ENCODE results near the gene FBXW4.
"Not testable (repeated sequence)": the region's sequence is repeated elsewhere in the genome, so short reads cannot be mapped to it uniquely, and the experiment has no call there.

The FBXW4 gene

GRCh38 chr10:101615525-101616116, 79.3 kb downstream of the FBXW4 start:
- no peak for DNase-seq

- no peak for DNase-seq
These were observed 80.1 kb downstream of the FBXW4 start for GRCh38 chr10:101614663-101615524.

GRCh38 chr10:101613646-101614045, 81.3 kb downstream of the FBXW4 start:
- no peak for DNase-seq

- no peak for DNase-seq
These were observed 82.1 kb downstream of the FBXW4 start for GRCh38 chr10:101612872-101613271.

GRCh38 chr10:101612086-101612485, 82.9 kb downstream of the FBXW4 start:
- no peak for DNase-seq

- DNase-seq, result no peak
These were observed 83.7 kb downstream of the FBXW4 start for GRCh38 chr10:101611096-101611905.

- no peak for DNase-seq
These were observed 85.5 kb downstream of the FBXW4 start for GRCh38 chr10:101609481-101609880.

GRCh38 chr10:101607124-101607523, 87.8 kb downstream of the FBXW4 start:
- no peak for DNase-seq

GRCh38 chr10:101602761-101603398, 92.1 kb downstream of the FBXW4 start:
- DNase-seq, result peak; percentile 76

- no peak for DNase-seq
These were observed 93.4 kb downstream of the FBXW4 start for GRCh38 chr10:101601541-101601940.

GRCh38 chr10:101597091-101597900, 97.7 kb downstream of the FBXW4 start:
- DNase-seq, result no peak

GRCh38 chr10:101595591-101596433, 99.2 kb downstream of the FBXW4 start:
- DNase-seq, result no peak

- not testable (repeated sequence) for DNase-seq
These were observed 101.6 kb downstream of the FBXW4 start for GRCh38 chr10:101593331-101593730.

- no peak for DNase-seq
These were observed 106.1 kb downstream of the FBXW4 start for GRCh38 chr10:101588879-101589278.

- peak; percentile 90 for DNase-seq
These were observed 107.0 kb downstream of the FBXW4 start, which contains the start of the genes DPCD and POLL for GRCh38 chr10:101587725-101588653. Gene DPCD, plus strand, starts transcription at chr10:101588321. Its CDS starts 16 bp downstream, at chr10:101588337. Gene POLL, minus strand, starts transcription at chr10:101588257. Its CDS starts 897 bp downstream, at chr10:101587360.

GRCh38 chr10:101585841-101586240, 109.1 kb downstream of the FBXW4 start:
- no peak for DNase-seq

- DNase-seq, result no peak
These were observed 114.2 kb downstream of the FBXW4 start for GRCh38 chr10:101580486-101581399.

GRCh38 chr10:101579516-101579870, 115.5 kb downstream of the FBXW4 start:
- no peak for DNase-seq
